MCF 10A (cell line): Measurements from ENCODE around the gene PLCB1. TPM values are rescaled to one million over a fixed set of nuclear protein-coding genes. Genes with fewer than 3 reads are reported as not detected.

Source experiments
- BruUV-seq: library from RNA; stranded (reverse); fragments of 400-500 nt; replicated peaks from 2 replicates; lab custom pipeline; 2021; lab: Mats Ljungman, UMichigan
- CTCF ChIA-PET: fragments of 300-600 bp; sonication (Branson Sonifier 250); formaldehyde crosslinking; extraction: SDS; loops from one replicate; lab custom pipeline; 2021; ENCODE audit warnings: antibody characterized with exemption, inconsistent platforms; lab: Yijun Ruan, JAX
- POLR2A ChIA-PET: fragments of 300-600, 350-650 bp; sonication (Branson Sonifier 250); formaldehyde crosslinking; extraction: SDS; loops from one replicate; lab custom pipeline; 2020; ENCODE audit warnings: antibody characterized with exemption, inconsistent platforms; lab: Yijun Ruan, JAX
- DNase-seq: peaks from one replicate; pipeline ENCODE4 v3.0.0-alpha.2; 2018; ENCODE audit not compliant: unreplicated experiment
- H3K27ac Mint-ChIP-seq: one replicate; pipeline ENCODE4 v1.8.0; 2022; ENCODE audit warnings: mild to moderate bottlenecking, low read depth, mixed read lengths; ENCODE audit not compliant: unreplicated experiment
- H3K27me3 Mint-ChIP-seq: one replicate; pipeline ENCODE4 v1.8.0; 2022; ENCODE audit warnings: mixed read lengths; ENCODE audit not compliant: insufficient read depth, unreplicated experiment
- H3K36me3 Mint-ChIP-seq: one replicate; pipeline ENCODE4 v1.8.0; 2022; ENCODE audit warnings: mild to moderate bottlenecking, moderate library complexity, mixed read lengths; ENCODE audit not compliant: insufficient read depth, unreplicated experiment
- H3K4me1 Mint-ChIP-seq: one replicate; pipeline ENCODE4 v1.8.0; 2022; ENCODE audit warnings: mixed read lengths; ENCODE audit not compliant: insufficient read depth, unreplicated experiment
- H3K4me3 Mint-ChIP-seq: one replicate; pipeline ENCODE4 v1.8.0; 2022; ENCODE audit warnings: mild to moderate bottlenecking, moderate library complexity, mixed read lengths; ENCODE audit not compliant: unreplicated experiment
- H3K9me3 Mint-ChIP-seq: one replicate; pipeline ENCODE4 v1.8.0; 2022; ENCODE audit warnings: mixed read lengths; ENCODE audit not compliant: unreplicated experiment
- CTCF ChIP-seq: fragments of 200-600 bp; IDR thresholded peaks from one replicate; pipeline ENCODE4 v1.8.0; 2022; ENCODE audit warnings: antibody characterized with exemption, mild to moderate bottlenecking; ENCODE audit not compliant: unreplicated experiment
- intact Hi-C: fragments of 100-400 bp; cut with micrococcal nuclease; formaldehyde crosslinking; loops from 2 replicates; pipeline ENCODE4 v1.14.1; 2022
- total RNA-seq: library from RNA; stranded (reverse); gene quantifications from 2 replicates; pipeline ENCODE4 v1.2.3, GENCODE V29; 2022

PLCB1 gene
- total RNA-seq, 1 experiment from 2014 or later: 5.9 TPM

- no TSS peak for BruUV-seq
- H3K9me3 Mint-ChIP-seq: no peaks in the 10 kb centered on the region
- DNase-seq: no peak
- no peak overlapping the region for H3K4me3 Mint-ChIP-seq
- no peaks in the 10 kb centered on the region for H3K27me3 Mint-ChIP-seq
- H3K36me3 Mint-ChIP-seq: no peaks in the 10 kb centered on the region
- TF ChIP-seq CTCF: no peak
- no peaks in the 10 kb centered on the region for H3K4me1 Mint-ChIP-seq
- intact Hi-C loops: loop anchor here (1.0 to 5.0 kb wide), 3 partner anchors 188 to 491 kb away; partner anchors contain the start of gene PLCB1
- no peak overlapping the region for H3K27ac Mint-ChIP-seq
- ChIA-PET POLR2A (interaction anchor here (1.7 kb wide), 1 partner anchor 9 kb away, joined by 5 read pairs; no protein-coding TSS in a partner anchor), CTCF (interaction anchor here (0.6 to 4.4 kb wide), 16 partner anchors 8 to 400 kb away, joined by 3 to 35 read pairs (median 3); no protein-coding TSS in a partner anchor)
Observed at GRCh38 chr20:8534368-8535160, 402.5 kb downstream of the PLCB1 start.

GRCh38 chr20:8535403-8536261, 403.6 kb downstream of the PLCB1 start:
- intact Hi-C loops: loop anchor here (1.0 to 5.0 kb wide), 3 partner anchors 187 to 492 kb away; partner anchors contain the start of gene PLCB1
- H3K4me1 Mint-ChIP-seq: peaks cover 5% of the 10 kb centered on the region
- H3K36me3 Mint-ChIP-seq: no peaks in the 10 kb centered on the region
- DNase-seq: peak; percentile 38
- H3K4me3 Mint-ChIP-seq: no peak overlapping the region
- CTCF ChIA-PET: interaction anchor here (0.6 to 4.4 kb wide), 26 partner anchors 9 to 512 kb away, joined by 3 to 35 read pairs (median 3); no protein-coding TSS in a partner anchor
- H3K9me3 Mint-ChIP-seq: no peaks in the 10 kb centered on the region
- peak; percentile 42 for TF ChIP-seq CTCF
- H3K27ac Mint-ChIP-seq: no peak overlapping the region
- no peaks in the 10 kb centered on the region for H3K27me3 Mint-ChIP-seq
- POLR2A ChIA-PET: interaction anchor here (1.7 kb wide), 1 partner anchor 10 kb away, joined by 5 read pairs; no protein-coding TSS in a partner anchor
- no TSS peak for BruUV-seq

- Mint-ChIP-seq H3K4me3 (no peak overlapping the region), H3K4me1 (peaks cover 5% of the 10 kb centered on the region), H3K27ac (no peak overlapping the region), H3K9me3 (no peaks in the 10 kb centered on the region), H3K27me3 (no peaks in the 10 kb centered on the region), H3K36me3 (no peaks in the 10 kb centered on the region)
- intact Hi-C loops: loop anchor here (5.0 kb wide), 2 partner anchors 186 to 404 kb away; partner anchors contain the start of gene PLCB1
- no TSS peak for BruUV-seq
- CTCF ChIA-PET: interaction anchor here (0.6 to 4.4 kb wide), 12 partner anchors 10 to 513 kb away, joined by 3 to 35 read pairs (median 3); no protein-coding TSS in a partner anchor
- no peak for DNase-seq
- TF ChIP-seq CTCF: no peak
- POLR2A ChIA-PET: no interaction called here
Observed at GRCh38 chr20:8536262-8536618, 404.2 kb downstream of the PLCB1 start.
